Measurements from ENCODE around the gene TCP11.

DNA sequence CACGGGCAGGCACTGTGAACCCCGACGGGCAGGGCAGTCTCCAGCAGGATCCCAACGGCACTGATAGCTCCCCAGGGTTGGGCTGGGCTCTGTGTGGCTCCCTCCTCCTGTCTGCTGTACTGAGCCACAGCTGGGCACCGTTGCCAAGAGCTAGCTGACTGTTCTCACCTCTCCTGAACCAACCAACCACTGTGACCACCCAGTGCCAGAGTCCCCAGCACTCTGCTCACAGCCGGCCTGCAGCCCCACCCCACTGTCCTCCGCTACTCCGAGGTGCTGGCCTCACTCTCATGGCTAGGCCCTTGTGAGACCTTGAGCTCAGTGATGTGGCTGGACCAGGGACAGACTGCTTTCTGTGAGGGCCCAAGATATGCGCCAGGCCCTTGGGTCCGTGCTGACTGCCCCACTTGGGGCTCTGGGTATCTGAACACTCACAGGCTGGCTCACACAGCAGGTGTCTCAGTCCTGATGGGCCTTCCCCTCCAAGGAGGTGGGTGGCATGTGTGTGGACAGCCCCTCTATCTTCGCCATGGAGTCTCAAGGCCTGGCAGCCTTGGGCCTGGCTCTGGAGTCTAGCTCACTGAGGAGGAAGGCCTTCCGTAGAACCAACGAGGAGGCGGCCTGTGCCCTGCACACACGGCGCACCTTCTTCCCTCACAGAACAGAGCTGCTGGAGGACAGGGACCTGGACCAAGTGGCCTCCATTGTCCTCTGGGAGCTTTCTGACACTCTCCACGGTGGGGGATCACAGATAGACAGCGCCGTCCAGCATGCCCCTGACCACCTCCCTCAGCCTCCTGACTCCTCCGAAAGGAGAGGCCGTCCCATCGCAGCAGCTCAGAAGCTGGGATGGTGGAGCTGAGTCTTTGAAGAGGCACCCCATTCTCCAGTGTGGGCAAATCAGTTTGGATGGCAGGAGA, 53.5 kb downstream of the TCP11 start:
- TF ChIP-seq TAF1 (conservative IDR thresholded peaks at IDR 0.05): no peak
- TF ChIP-seq, protein P1, sequence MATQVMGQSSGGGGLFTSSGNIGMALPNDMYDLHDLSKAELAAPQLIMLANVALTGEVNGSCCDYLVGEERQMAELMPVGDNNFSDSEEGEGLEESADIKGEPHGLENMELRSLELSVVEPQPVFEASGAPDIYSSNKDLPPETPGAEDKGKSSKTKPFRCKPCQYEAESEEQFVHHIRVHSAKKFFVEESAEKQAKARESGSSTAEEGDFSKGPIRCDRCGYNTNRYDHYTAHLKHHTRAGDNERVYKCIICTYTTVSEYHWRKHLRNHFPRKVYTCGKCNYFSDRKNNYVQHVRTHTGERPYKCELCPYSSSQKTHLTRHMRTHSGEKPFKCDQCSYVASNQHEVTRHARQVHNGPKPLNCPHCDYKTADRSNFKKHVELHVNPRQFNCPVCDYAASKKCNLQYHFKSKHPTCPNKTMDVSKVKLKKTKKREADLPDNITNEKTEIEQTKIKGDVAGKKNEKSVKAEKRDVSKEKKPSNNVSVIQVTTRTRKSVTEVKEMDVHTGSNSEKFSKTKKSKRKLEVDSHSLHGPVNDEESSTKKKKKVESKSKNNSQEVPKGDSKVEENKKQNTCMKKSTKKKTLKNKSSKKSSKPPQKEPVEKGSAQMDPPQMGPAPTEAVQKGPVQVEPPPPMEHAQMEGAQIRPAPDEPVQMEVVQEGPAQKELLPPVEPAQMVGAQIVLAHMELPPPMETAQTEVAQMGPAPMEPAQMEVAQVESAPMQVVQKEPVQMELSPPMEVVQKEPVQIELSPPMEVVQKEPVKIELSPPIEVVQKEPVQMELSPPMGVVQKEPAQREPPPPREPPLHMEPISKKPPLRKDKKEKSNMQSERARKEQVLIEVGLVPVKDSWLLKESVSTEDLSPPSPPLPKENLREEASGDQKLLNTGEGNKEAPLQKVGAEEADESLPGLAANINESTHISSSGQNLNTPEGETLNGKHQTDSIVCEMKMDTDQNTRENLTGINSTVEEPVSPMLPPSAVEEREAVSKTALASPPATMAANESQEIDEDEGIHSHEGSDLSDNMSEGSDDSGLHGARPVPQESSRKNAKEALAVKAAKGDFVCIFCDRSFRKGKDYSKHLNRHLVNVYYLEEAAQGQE (IDR thresholded peaks at IDR 0.05): no peak
- TF ChIP-seq JUND (IDR thresholded peaks at IDR 0.05): no peak
- TF ChIP-seq, protein P2, sequence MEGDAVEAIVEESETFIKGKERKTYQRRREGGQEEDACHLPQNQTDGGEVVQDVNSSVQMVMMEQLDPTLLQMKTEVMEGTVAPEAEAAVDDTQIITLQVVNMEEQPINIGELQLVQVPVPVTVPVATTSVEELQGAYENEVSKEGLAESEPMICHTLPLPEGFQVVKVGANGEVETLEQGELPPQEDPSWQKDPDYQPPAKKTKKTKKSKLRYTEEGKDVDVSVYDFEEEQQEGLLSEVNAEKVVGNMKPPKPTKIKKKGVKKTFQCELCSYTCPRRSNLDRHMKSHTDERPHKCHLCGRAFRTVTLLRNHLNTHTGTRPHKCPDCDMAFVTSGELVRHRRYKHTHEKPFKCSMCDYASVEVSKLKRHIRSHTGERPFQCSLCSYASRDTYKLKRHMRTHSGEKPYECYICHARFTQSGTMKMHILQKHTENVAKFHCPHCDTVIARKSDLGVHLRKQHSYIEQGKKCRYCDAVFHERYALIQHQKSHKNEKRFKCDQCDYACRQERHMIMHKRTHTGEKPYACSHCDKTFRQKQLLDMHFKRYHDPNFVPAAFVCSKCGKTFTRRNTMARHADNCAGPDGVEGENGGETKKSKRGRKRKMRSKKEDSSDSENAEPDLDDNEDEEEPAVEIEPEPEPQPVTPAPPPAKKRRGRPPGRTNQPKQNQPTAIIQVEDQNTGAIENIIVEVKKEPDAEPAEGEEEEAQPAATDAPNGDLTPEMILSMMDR (IDR thresholded peaks at IDR 0.05; ENCODE audit: low read depth, low read length, missing input control): no peak
- no peak for TF ChIP-seq NR2F2 (IDR thresholded peaks at IDR 0.05)
- TF ChIP-seq RAD21 (IDR thresholded peaks at IDR 0.05): no peak
- no peak for TF ChIP-seq EGR1 (IDR thresholded peaks at IDR 0.05; ENCODE audit: low read depth in 2 of 2)
- TF ChIP-seq, protein P3, sequence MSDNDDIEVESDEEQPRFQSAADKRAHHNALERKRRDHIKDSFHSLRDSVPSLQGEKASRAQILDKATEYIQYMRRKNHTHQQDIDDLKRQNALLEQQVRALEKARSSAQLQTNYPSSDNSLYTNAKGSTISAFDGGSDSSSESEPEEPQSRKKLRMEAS (IDR thresholded peaks at IDR 0.05): no peak
